HepG2 (cell line): ENCODE results near the gene STKLD1. TPM values are rescaled to one million over a fixed set of nuclear protein-coding genes. Genes with fewer than 3 reads are reported as not detected.

Source experiments
- ATAC-seq: fragments of 200-7000 bp; cut with Tn5 transposase; 3 replicates; pipeline ENCODE4 v1.9.1; 2020; ENCODE audit warnings: mild to moderate bottlenecking, moderate library complexity
- BruUV-seq: library from RNA; stranded (reverse); fragments of 400-500 nt; replicated peaks from 2 replicates; lab custom pipeline; 2021; lab: Mats Ljungman, UMichigan
- CTCF ChIA-PET: fragments of 300-600 bp; formaldehyde crosslinking; extraction: SDS; loops from one replicate; lab custom pipeline; 2021; ENCODE audit warnings: low total read pairs, inconsistent platforms, low intra/inter-chr PET ratio; lab: Yijun Ruan, JAX
- POLR2A ChIA-PET: fragments of 350-600 bp; sonication (Branson Sonifier 250); formaldehyde crosslinking; loops from one replicate; lab custom pipeline; 2020; ENCODE audit warnings: antibody characterized with exemption, inconsistent platforms; lab: Yijun Ruan, JAX
- DNase-seq: peaks from one replicate; pipeline ENCODE4 v3.0.0-alpha.2; 2015; ENCODE audit warnings: low spot score
- FAIRE-seq: peaks from 3 replicates; lab custom pipeline; 2011; peaks lifted over from hg19 to GRCh38; lab: Jason Lieb, UNC
- H2AFZ ChIP-seq: one replicate; pipeline ENCODE4 v1.6.1; 2011; ENCODE audit warnings: low read length, inconsistent platforms
- H3K27ac ChIP-seq: fragments of 300-600 bp; 3 replicates; pipeline ENCODE4 v1.8.0; 2011; ENCODE audit warnings: mixed run types, mild to moderate bottlenecking, mixed read lengths, low read length, inconsistent platforms; ENCODE audit not compliant: insufficient read depth; ENCODE audit errors: extremely low read length
- H3K27me3 ChIP-seq, 2 experiments: fragments of 200-600 bp in 1 of 2; 2 replicates in 1 of 2; 3 replicates in 1 of 2; pipeline versions ENCODE4 v1.6.0 to v1.8.0; 2011; ENCODE audit warnings: low read length in 2 of 2, mild to moderate bottlenecking in 2 of 2, moderate library complexity in 2 of 2, inconsistent platforms in 1 of 2; ENCODE audit not compliant: insufficient read depth in 2 of 2, control insufficient read depth in 1 of 2
- H3K36me3 ChIP-seq, 2 experiments: fragments of 200-600 bp in 1 of 2; replicated peaks in 1 of 2; 2 replicates in 1 of 2; 3 replicates in 1 of 2; pipeline versions ENCODE4 v1.5.1 to v1.8.0; 2011; ENCODE audit warnings: low read length in 2 of 2, inconsistent platforms in 1 of 2; ENCODE audit not compliant: insufficient read depth in 2 of 2, control insufficient read depth in 1 of 2
- H3K4me1 ChIP-seq: 2 replicates; pipeline ENCODE4 v1.5.1; 2012; ENCODE audit warnings: low read length, inconsistent platforms; ENCODE audit not compliant: insufficient read depth
- H3K4me2 ChIP-seq: 2 replicates; pipeline ENCODE4 v1.6.0; 2011; ENCODE audit warnings: low read depth, low read length, inconsistent platforms
- H3K4me3 ChIP-seq, 3 experiments: fragments of 200-600 bp in 1 of 3; sonication (generic), shearing (Covaris generic) in 1 of 3; replicated peaks in 1 of 3; 2 replicates each; pipeline ENCODE4 v1.5.1; 2011 to 2016; ENCODE audit warnings: low read length in 3 of 3, inconsistent platforms in 2 of 3, low read depth in 2 of 3, mild to moderate bottlenecking in 2 of 3, control low read depth in 1 of 3, mixed read lengths in 1 of 3; ENCODE audit not compliant: insufficient read depth in 1 of 3
- H3K79me2 ChIP-seq: one replicate; pipeline ENCODE4 v1.6.1; 2011; ENCODE audit warnings: low read length, inconsistent platforms; ENCODE audit not compliant: insufficient read depth
- H3K9ac ChIP-seq: 2 replicates; pipeline ENCODE4 v1.6.0; 2011; ENCODE audit warnings: mild to moderate bottlenecking, low read depth, low read length, inconsistent platforms; ENCODE audit not compliant: insufficient read depth
- H3K9me3 ChIP-seq: 2 replicates; pipeline ENCODE4 v1.5.1; 2012; ENCODE audit warnings: mild to moderate bottlenecking, low read length
- H4K20me1 ChIP-seq: 2 replicates; pipeline ENCODE4 v1.6.0; 2011; ENCODE audit warnings: inconsistent platforms, mild to moderate bottlenecking, low read length, moderate library complexity; ENCODE audit not compliant: insufficient read depth
- FOXO1 ChIP-seq: sonication (generic); formaldehyde crosslinking; IDR thresholded peaks from 2 replicates; pipeline ENCODE4 v1.4.0; 2020; ENCODE audit warnings: missing genetic modification reagents
- GTF3A ChIP-seq: sonication (generic); formaldehyde crosslinking; conservative IDR thresholded peaks from 2 replicates; pipeline ENCODE4 v1.4.0; 2020; ENCODE audit warnings: mild to moderate bottlenecking, missing genetic modification reagents
- KMT2A ChIP-seq: sonication (generic); formaldehyde crosslinking; IDR thresholded peaks from 2 replicates; pipeline ENCODE4 v1.4.0; 2020; ENCODE audit warnings: missing genetic modification reagents
- NFE2 ChIP-seq: sonication (generic); formaldehyde crosslinking; IDR thresholded peaks from 2 replicates; pipeline ENCODE4 v1.4.0; 2020; ENCODE audit warnings: missing genetic modification reagents
- NONO ChIP-seq, 2 experiments: fragments of 450-650 bp in 1 of 2; sonication (generic) in 1 of 2; formaldehyde crosslinking in 1 of 2; IDR thresholded peaks in 1 of 2; conservative IDR thresholded peaks in 1 of 2; 2 replicates each; pipeline versions ENCODE4 v1.6.1 to v1.8.0; 2017 to 2022; ENCODE audit warnings: mild to moderate bottlenecking in 1 of 2, missing genetic modification reagents in 1 of 2, moderate library complexity in 1 of 2
- NR2F1 ChIP-seq, 2 experiments: fragments of 450-650 bp in 1 of 2; formaldehyde crosslinking in 1 of 2; IDR thresholded peaks; 2 replicates each; pipeline versions ENCODE4 v1.5.0 to v1.6.1; 2016 to 2020; ENCODE audit warnings: mild to moderate bottlenecking in 1 of 2, missing compliant biosample characterization in 1 of 2, missing genetic modification reagents in 1 of 2, moderate library complexity in 1 of 2
- SRSF4 ChIP-seq: fragments of 200-400 bp; formaldehyde crosslinking; IDR thresholded peaks from one replicate; pipeline ENCODE4 v1.6.1; 2018; ENCODE audit warnings: mild to moderate bottlenecking, low read depth, low read length, moderate library complexity; ENCODE audit not compliant: poor library complexity, severe bottlenecking
- TCF12 ChIP-seq, 2 experiments: fragments of 450-650 bp in 1 of 2; sonication (generic) in 1 of 2; formaldehyde crosslinking in 1 of 2; IDR thresholded peaks; 2 replicates each; pipeline versions ENCODE4 v1.6.1 to v1.8.0; 2017 to 2022; ENCODE audit warnings: antibody characterized with exemption in 1 of 2, mild to moderate bottlenecking in 1 of 2, missing genetic modification reagents in 1 of 2, moderate library complexity in 1 of 2
- ZBTB26 ChIP-seq: IDR thresholded peaks from 2 replicates; pipeline ENCODE4 v1.6.1; 2016; ENCODE audit warnings: missing compliant biosample characterization, missing genetic modification reagents, borderline replicate concordance
- ZFAT ChIP-seq: sonication (generic); formaldehyde crosslinking; conservative IDR thresholded peaks from 2 replicates; pipeline ENCODE4 v1.8.1; 2023; ENCODE audit warnings: missing genetic modification reagents, inconsistent platforms
- ZNF253 ChIP-seq: sonication (generic); formaldehyde crosslinking; IDR thresholded peaks from 2 replicates; pipeline ENCODE4 v1.8.0; 2022; ENCODE audit warnings: mild to moderate bottlenecking, missing genetic modification reagents, borderline replicate concordance
- ZNF414 ChIP-seq: sonication (generic); formaldehyde crosslinking; IDR thresholded peaks from 2 replicates; pipeline ENCODE4 v1.5.0; 2020; ENCODE audit warnings: missing genetic modification reagents
- ZNF775 ChIP-seq: sonication (generic); formaldehyde crosslinking; IDR thresholded peaks from 2 replicates; pipeline ENCODE4 v1.4.0; 2020; ENCODE audit warnings: missing genetic modification reagents, mild to moderate bottlenecking, moderate library complexity, borderline replicate concordance
- WGBS: methylation state at CpG from one replicate; pipeline ENCODE4 v1.1.6; 2017; ENCODE audit warnings: low lambda C conversion rate; 5-methylcytosine and 5-hydroxymethylcytosine counted together
- in situ Hi-C: cut with HindIII; loops from 2 replicates; pipeline ENCODE4 v1.10.0; 2017; ENCODE audit warnings: low pct_unique_long_range_greater_than_20kb; ENCODE audit not compliant: extremely low pct_ligation_motif_present
- intact Hi-C: fragments of 100-400 bp; cut with micrococcal nuclease; formaldehyde crosslinking; loops from one replicate; pipeline ENCODE4 v1.10.0; 2022; ENCODE audit not compliant: unreplicated experiment
- polyA plus RNA-seq, 8 experiments: library from polyadenylated mRNA; depleted of rRNA in 3 of 8; stranded (reverse) in 7 of 8; unstranded in 1 of 8; fragments of >200 nt; fragmentation: Illumina TruSeq in 4 of 8; extraction: Trizol in 4 of 8; gene quantifications; 2 replicates each; pipeline versions ENCODE4 v1.2.1 to v1.2.3, GENCODE V29; 2011 to 2016; ENCODE audit warnings: low read depth in 4 of 8, missing spikeins in 1 of 8, mixed read lengths in 1 of 8; ENCODE audit not compliant: insufficient read depth in 1 of 8
- total RNA-seq, 5 experiments: library from RNA; depleted of rRNA; stranded (reverse); fragments of >200 nt; fragmentation: Illumina TruSeq; extraction: Trizol; gene quantifications; 2 replicates each; pipeline ENCODE4 v1.2.3, GENCODE V29; 2016; ENCODE audit warnings: low read depth in 1 of 5
- TF ChIP-seq, protein P1 (sequence below): sonication (generic); formaldehyde crosslinking; IDR thresholded peaks from 2 replicates; pipeline ENCODE4 v1.4.0; 2020; ENCODE audit warnings: missing genetic modification reagents, mild to moderate bottlenecking, borderline replicate concordance
- TF ChIP-seq, protein P2 (sequence below): sonication (generic); formaldehyde crosslinking; IDR thresholded peaks from 2 replicates; pipeline ENCODE4 v1.4.0; 2020; ENCODE audit warnings: missing genetic modification reagents

The STKLD1 gene
- total and polyA plus RNA-seq, 2 of the 13 experiments (the other 11 are each of a cell fraction or from before 2014, with no cell fraction given) = 1.5 to 2.2 TPM

- H3K4me2 ChIP-seq = no peak overlapping the region
- ChIA-PET CTCF (no interaction called here), POLR2A (no interaction called here)
- H3K27me3 ChIP-seq = no peaks in the 10 kb centered on the region; a peak in 1 of 5 replicates
- WGBS = 97% methylated on average over 5 of the region's 10 CpGs
- no peak for DNase-seq
- H3K9me3 ChIP-seq = no peaks in the 10 kb centered on the region
- H3K9ac ChIP-seq = no peak overlapping the region
- no peak for ATAC-seq
- peaks cover 26% of the 10 kb centered on the region for H3K79me2 ChIP-seq
- H3K4me3 ChIP-seq = no peak overlapping the region
- in situ Hi-C loops (loop anchor here (5.0 kb wide), 1 partner anchor 146 kb away; no protein-coding TSS in a partner anchor), intact Hi-C loops (no loop called here)
- FAIRE-seq = no peak
- BruUV-seq = no TSS peak
- H3K36me3 ChIP-seq = peaks cover 18 to 41% of the 10 kb centered on the region in 2 experiments; a peak in 4 of 5 replicates
- H3K4me1 ChIP-seq = peaks cover 22% of the 10 kb centered on the region
- 0 out of 2 replicates have a peak, but pooled peaks cover 7% of the 10 kb centered on the region for H4K20me1 ChIP-seq
- H3K27ac ChIP-seq = no peak overlapping the region
- H2AFZ ChIP-seq = no peak overlapping the region
- TF ChIP-seq ZNF414 (CRISPR knock-in tag) (no peak), FOXO1 (CRISPR knock-in tag) (no peak), SRSF4 (no peak), NR2F1 (CRISPR knock-in tag; IDR thresholded peaks at IDR 0.05) (no peak), NONO (IDR thresholded peaks at IDR 0.05) (no peak), NONO (CRISPR knock-in tag; conservative IDR thresholded peaks at IDR 0.05) (no peak), ZBTB26 (no peak), ZNF253 (CRISPR knock-in tag) (no peak), TCF12 (IDR thresholded peaks at IDR 0.05) (no peak), TCF12 (CRISPR knock-in tag; IDR thresholded peaks at IDR 0.05) (no peak), ZNF775 (CRISPR knock-in tag) (no peak), NFE2 (CRISPR knock-in tag) (no peak), KMT2A (CRISPR knock-in tag) (no peak), GTF3A (CRISPR knock-in tag) (no peak), ZFAT (CRISPR knock-in tag) (no peak)
- TF ChIP-seq, protein P1, sequence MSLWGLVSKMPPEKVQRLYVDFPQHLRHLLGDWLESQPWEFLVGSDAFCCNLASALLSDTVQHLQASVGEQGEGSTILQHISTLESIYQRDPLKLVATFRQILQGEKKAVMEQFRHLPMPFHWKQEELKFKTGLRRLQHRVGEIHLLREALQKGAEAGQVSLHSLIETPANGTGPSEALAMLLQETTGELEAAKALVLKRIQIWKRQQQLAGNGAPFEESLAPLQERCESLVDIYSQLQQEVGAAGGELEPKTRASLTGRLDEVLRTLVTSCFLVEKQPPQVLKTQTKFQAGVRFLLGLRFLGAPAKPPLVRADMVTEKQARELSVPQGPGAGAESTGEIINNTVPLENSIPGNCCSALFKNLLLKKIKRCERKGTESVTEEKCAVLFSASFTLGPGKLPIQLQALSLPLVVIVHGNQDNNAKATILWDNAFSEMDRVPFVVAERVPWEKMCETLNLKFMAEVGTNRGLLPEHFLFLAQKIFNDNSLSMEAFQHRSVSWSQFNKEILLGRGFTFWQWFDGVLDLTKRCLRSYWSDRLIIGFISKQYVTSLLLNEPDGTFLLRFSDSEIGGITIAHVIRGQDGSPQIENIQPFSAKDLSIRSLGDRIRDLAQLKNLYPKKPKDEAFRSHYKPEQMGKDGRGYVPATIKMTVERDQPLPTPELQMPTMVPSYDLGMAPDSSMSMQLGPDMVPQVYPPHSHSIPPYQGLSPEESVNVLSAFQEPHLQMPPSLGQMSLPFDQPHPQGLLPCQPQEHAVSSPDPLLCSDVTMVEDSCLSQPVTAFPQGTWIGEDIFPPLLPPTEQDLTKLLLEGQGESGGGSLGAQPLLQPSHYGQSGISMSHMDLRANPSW = no peak
- TF ChIP-seq, protein P2, sequence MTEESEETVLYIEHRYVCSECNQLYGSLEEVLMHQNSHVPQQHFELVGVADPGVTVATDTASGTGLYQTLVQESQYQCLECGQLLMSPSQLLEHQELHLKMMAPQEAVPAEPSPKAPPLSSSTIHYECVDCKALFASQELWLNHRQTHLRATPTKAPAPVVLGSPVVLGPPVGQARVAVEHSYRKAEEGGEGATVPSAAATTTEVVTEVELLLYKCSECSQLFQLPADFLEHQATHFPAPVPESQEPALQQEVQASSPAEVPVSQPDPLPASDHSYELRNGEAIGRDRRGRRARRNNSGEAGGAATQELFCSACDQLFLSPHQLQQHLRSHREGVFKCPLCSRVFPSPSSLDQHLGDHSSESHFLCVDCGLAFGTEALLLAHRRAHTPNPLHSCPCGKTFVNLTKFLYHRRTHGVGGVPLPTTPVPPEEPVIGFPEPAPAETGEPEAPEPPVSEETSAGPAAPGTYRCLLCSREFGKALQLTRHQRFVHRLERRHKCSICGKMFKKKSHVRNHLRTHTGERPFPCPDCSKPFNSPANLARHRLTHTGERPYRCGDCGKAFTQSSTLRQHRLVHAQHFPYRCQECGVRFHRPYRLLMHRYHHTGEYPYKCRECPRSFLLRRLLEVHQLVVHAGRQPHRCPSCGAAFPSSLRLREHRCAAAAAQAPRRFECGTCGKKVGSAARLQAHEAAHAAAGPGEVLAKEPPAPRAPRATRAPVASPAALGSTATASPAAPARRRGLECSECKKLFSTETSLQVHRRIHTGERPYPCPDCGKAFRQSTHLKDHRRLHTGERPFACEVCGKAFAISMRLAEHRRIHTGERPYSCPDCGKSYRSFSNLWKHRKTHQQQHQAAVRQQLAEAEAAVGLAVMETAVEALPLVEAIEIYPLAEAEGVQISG (CRISPR knock-in tag) = no peak
Observed at GRCh38 chr9:133333566-133333965, 42.6 kb upstream of the STKLD1 start.
